K562 (cell line): ENCODE data around the gene KMT2E. TPM values are rescaled to one million over a fixed set of nuclear protein-coding genes. Genes with fewer than 3 reads are reported as not detected.

ENCODE experiments used
- ARID2 ChIP-seq: fragments of 450-650 bp; IDR thresholded peaks from 2 replicates; pipeline ENCODE4 v1.6.1; 2017; ENCODE audit warnings: antibody characterized with exemption, mild to moderate bottlenecking
- ARNT ChIP-seq, 2 experiments: fragments of 450-650 bp; IDR thresholded peaks; 2 replicates each; pipeline ENCODE4 v1.6.1; 2016; ENCODE audit warnings: mild to moderate bottlenecking in 1 of 2
- EGR1 ChIP-seq: fragments of 450-650 bp; conservative IDR thresholded peaks from 2 replicates; pipeline ENCODE4 v1.6.1; 2017; ENCODE audit warnings: mild to moderate bottlenecking
- GTF2A2 ChIP-seq: IDR thresholded peaks from 2 replicates; pipeline ENCODE4 v1.6.1; 2016; ENCODE audit warnings: mild to moderate bottlenecking, missing genetic modification characterization, missing compliant biosample characterization
- HNRNPK ChIP-seq: fragments of 200-400 bp; formaldehyde crosslinking; IDR thresholded peaks from one replicate; pipeline ENCODE4 v1.6.1; 2018; ENCODE audit warnings: mild to moderate bottlenecking, low read depth, low read length; ENCODE audit not compliant: poor library complexity, severe bottlenecking
- L3MBTL2 ChIP-seq: fragments of 450-650 bp; IDR thresholded peaks from 2 replicates; pipeline ENCODE4 v1.6.1; 2016; ENCODE audit warnings: mild to moderate bottlenecking, moderate library complexity
- LCOR ChIP-seq: sonication (generic); formaldehyde crosslinking; IDR thresholded peaks from 2 replicates; pipeline ENCODE4 v1.8.0; 2022; ENCODE audit warnings: mild to moderate bottlenecking, missing genetic modification reagents
- MIER1 ChIP-seq: fragments of 450-650 bp; IDR thresholded peaks from 2 replicates; pipeline ENCODE4 v1.6.1; 2016; ENCODE audit warnings: antibody characterized with exemption, mild to moderate bottlenecking, low read depth
- SMARCE1 ChIP-seq: fragments of 450-650 bp; IDR thresholded peaks from 2 replicates; pipeline ENCODE4 v1.7.1; 2016; ENCODE audit warnings: mild to moderate bottlenecking
- TEAD1 ChIP-seq, 2 experiments: fragments of 450-650 bp in 1 of 2; sonication (generic) in 1 of 2; formaldehyde crosslinking; IDR thresholded peaks; 2 replicates each; pipeline versions ENCODE4 v1.4.0 to v1.8.0; 2020 to 2022; ENCODE audit warnings: mild to moderate bottlenecking in 2 of 2, missing genetic modification reagents in 1 of 2
- THRB ChIP-seq: fragments of 450-650 bp; formaldehyde crosslinking; conservative IDR thresholded peaks from 2 replicates; pipeline ENCODE4 v1.4.0; 2022; ENCODE audit warnings: mild to moderate bottlenecking, missing genetic modification characterization
- TRIM28 ChIP-seq: fragments of 450-650 bp; IDR thresholded peaks from 2 replicates; pipeline ENCODE4 v1.6.1; 2017
- YY1 ChIP-seq, 3 experiments: IDR thresholded peaks; 2 replicates each; pipeline ENCODE4 v1.6.1; 2011; ENCODE audit warnings: low read length in 2 of 3, mild to moderate bottlenecking in 2 of 3, moderate library complexity in 2 of 3, borderline replicate concordance in 1 of 3, control low read depth in 1 of 3, low read depth in 1 of 3; ENCODE audit not compliant: insufficient read depth in 3 of 3, insufficient replicate concordance in 2 of 3, control insufficient read depth in 1 of 3, insufficient read length in 1 of 3; ENCODE audit errors: extremely low read depth in 1 of 3
- ZFP30 ChIP-seq: fragments of 250-450 bp; sonication (Bioruptor Pico); IDR thresholded peaks from 2 replicates; pipeline ENCODE4 v1.8.0; 2022; ENCODE audit warnings: moderate library complexity, mild to moderate bottlenecking, inconsistent platforms, borderline replicate concordance
- ZNF239 ChIP-seq: fragments of 250-450 bp; sonication (Bioruptor Pico); IDR thresholded peaks from 2 replicates; pipeline ENCODE4 v1.4.0; 2020; ENCODE audit warnings: mild to moderate bottlenecking
- ZNF347 ChIP-seq: fragments of 450-650 bp; formaldehyde crosslinking; IDR thresholded peaks from 2 replicates; pipeline ENCODE4 v1.4.0; 2020; ENCODE audit warnings: low read depth, mild to moderate bottlenecking, moderate library complexity
- ZNF354B ChIP-seq: fragments of 250-450 bp; sonication (Bioruptor Pico); IDR thresholded peaks from 2 replicates; pipeline ENCODE4 v1.4.0; 2020
- ZNF583 ChIP-seq: fragments of 250-450 bp; sonication (Bioruptor Pico); IDR thresholded peaks from 2 replicates; pipeline ENCODE4 v1.4.0; 2020
- ZSCAN29 ChIP-seq: fragments of 450-650 bp; IDR thresholded peaks from 2 replicates; pipeline ENCODE4 v1.6.1; 2017
- ZSCAN32 ChIP-seq: fragments of 450-650 bp; formaldehyde crosslinking; IDR thresholded peaks from 2 replicates; pipeline ENCODE4 v1.4.0; 2020; ENCODE audit warnings: mild to moderate bottlenecking, moderate library complexity
- polyA plus RNA-seq, 8 experiments: library from polyadenylated mRNA; depleted of rRNA in 4 of 8; stranded (reverse) in 5 of 8; unstranded in 3 of 8; fragments of >200 nt; fragmentation: Nextera tagmentation in 2 of 8; fragmentation: Illumina TruSeq in 1 of 8; extraction: Ambion mirVana in 2 of 8; extraction: Trizol in 1 of 8; gene quantifications; 2 replicates each; pipeline versions ENCODE4 v1.2.1 to v1.2.3, GENCODE V29; 2011 to 2014; ENCODE audit warnings: inconsistent platforms in 1 of 8, missing spikeins in 1 of 8
- total RNA-seq, 7 experiments: library from RNA; depleted of rRNA in 6 of 7; stranded (reverse); fragments of >200 nt in 6 of 7; fragmentation: Illumina TruSeq in 2 of 7; extraction: Trizol in 2 of 7; gene quantifications; 2 replicates each; pipeline versions ENCODE4 v1.2.1 to v1.2.3, GENCODE V29; 2011 to 2021; ENCODE audit warnings: low replicate concordance in 1 of 7
- TF ChIP-seq, protein P1 (sequence below): fragments of 450-650 bp; IDR thresholded peaks from 2 replicates; pipeline ENCODE4 v1.6.1; 2016; ENCODE audit warnings: low read depth, mild to moderate bottlenecking, moderate library complexity
- TF ChIP-seq, protein P2 (sequence below): fragments of 250-450 bp; sonication (Bioruptor Pico); IDR thresholded peaks from 2 replicates; pipeline ENCODE4 v1.4.0; 2020
- TF ChIP-seq, protein P3 (sequence below): fragments of 250-450 bp; sonication (Bioruptor Pico); IDR thresholded peaks from 2 replicates; pipeline ENCODE4 v1.6.1; 2021; ENCODE audit warnings: mild to moderate bottlenecking

The KMT2E gene
- total and polyA plus RNA-seq, 9 of the 15 experiments (the other 6 are each of a cell fraction or from before 2014, with no cell fraction given), result 8.9 to 55.3 (median 38.1) TPM

GRCh38 chr7:105013816-105014692 lies at the start of gene KMT2E (continued):
- peak; percentile 64 to 80; a peak in 3 of 4 replicates for TF ChIP-seq TEAD1 (CRISPR knock-in tag; IDR thresholded peaks at IDR 0.05)
- peak; percentile 73; the same call in 1 of the 2 replicates for TF ChIP-seq ZSCAN32
- peak; percentile 64; the same call in 1 of the 2 replicates for TF ChIP-seq ZSCAN29
- TF ChIP-seq EGR1, result peak; percentile 76
- TF ChIP-seq HNRNPK, result peak; percentile 73
- TF ChIP-seq YY1 (IDR thresholded peaks at IDR 0.05; ENCODE audit: borderline replicate concordance in 1 of 3, control insufficient read depth in 1 of 3, extremely low read depth in 1 of 3, insufficient read depth in 3 of 3, insufficient read length in 1 of 3, insufficient replicate concordance in 2 of 3, low read depth in 1 of 3, low read length in 2 of 3), result peak; percentile 96 to 99 (median 98)
- TF ChIP-seq, protein P1, sequence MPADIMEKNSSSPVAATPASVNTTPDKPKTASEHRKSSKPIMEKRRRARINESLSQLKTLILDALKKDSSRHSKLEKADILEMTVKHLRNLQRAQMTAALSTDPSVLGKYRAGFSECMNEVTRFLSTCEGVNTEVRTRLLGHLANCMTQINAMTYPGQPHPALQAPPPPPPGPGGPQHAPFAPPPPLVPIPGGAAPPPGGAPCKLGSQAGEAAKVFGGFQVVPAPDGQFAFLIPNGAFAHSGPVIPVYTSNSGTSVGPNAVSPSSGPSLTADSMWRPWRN, result no peak
- no peak for TF ChIP-seq ZFP30
- TF ChIP-seq ARNT (IDR thresholded peaks at IDR 0.05), result peak in 1 of 2 experiments; percentile 26; a peak in 2 of 4 replicates
- no peak; the same call in 1 of the 2 replicates for TF ChIP-seq ZNF583 (CRISPR knock-in tag)
- TF ChIP-seq L3MBTL2, result peak; percentile 86
- peak; percentile 41; the same call in 1 of the 2 replicates for TF ChIP-seq TRIM28
- peak; percentile 98 for TF ChIP-seq THRB
- TF ChIP-seq GTF2A2, result no peak
- TF ChIP-seq, protein P2, sequence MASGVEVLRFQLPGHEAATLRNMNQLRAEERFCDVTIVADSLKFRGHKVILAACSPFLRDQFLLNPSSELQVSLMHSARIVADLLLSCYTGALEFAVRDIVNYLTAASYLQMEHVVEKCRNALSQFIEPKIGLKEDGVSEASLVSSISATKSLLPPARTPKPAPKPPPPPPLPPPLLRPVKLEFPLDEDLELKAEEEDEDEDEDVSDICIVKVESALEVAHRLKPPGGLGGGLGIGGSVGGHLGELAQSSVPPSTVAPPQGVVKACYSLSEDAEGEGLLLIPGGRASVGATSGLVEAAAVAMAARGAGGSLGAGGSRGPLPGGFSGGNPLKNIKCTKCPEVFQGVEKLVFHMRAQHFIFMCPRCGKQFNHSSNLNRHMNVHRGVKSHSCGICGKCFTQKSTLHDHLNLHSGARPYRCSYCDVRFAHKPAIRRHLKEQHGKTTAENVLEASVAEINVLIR, result peak; percentile 37; the same call in 1 of the 2 replicates
- peak; percentile 59; the same call in 1 of the 2 replicates for TF ChIP-seq ZNF239 (CRISPR knock-in tag)
- TF ChIP-seq, protein P3, sequence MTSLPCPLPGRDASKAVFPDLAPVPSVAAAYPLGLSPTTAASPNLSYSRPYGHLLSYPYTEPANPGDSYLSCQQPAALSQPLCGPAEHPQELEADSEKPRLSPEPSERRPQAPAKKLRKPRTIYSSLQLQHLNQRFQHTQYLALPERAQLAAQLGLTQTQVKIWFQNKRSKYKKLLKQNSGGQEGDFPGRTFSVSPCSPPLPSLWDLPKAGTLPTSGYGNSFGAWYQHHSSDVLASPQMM (CRISPR knock-in tag), result no peak
- TF ChIP-seq ARID2, result no peak
- TF ChIP-seq MIER1, result no peak
- TF ChIP-seq LCOR (CRISPR knock-in tag), result peak; percentile 13; the same call in 1 of the 2 replicates
- 0 out of 2 replicates have a peak, but pooled peaks have one; percentile 27 for TF ChIP-seq ZNF354B (CRISPR knock-in tag)
- no peak for TF ChIP-seq ZNF347 (CRISPR knock-in tag)
- peak; percentile 9; the same call in 1 of the 2 replicates for TF ChIP-seq SMARCE1
